ENCODE data around the gene ROBO1.

GRCh38 chr3:78940626-78941025 lies 827.2 kb downstream of the ROBO1 start:
- no peak for TF ChIP-seq POLR2A (IDR thresholded peaks at IDR 0.05; ENCODE audit: low read length)
- no peak for TF ChIP-seq GATA1 (IDR thresholded peaks at IDR 0.05; ENCODE audit: low read depth, low read length)
